K562 (cell line): ENCODE measurements around the gene DENND2A. TPM values are rescaled to one million over a fixed set of nuclear protein-coding genes. Genes with fewer than 3 reads are reported as not detected.

Experiments
- ATAC-seq: fragments of 200-7000 bp; cut with Tn5 transposase; 3 replicates; pipeline ENCODE4 v1.9.1; 2020; ENCODE audit warnings: moderate library complexity
- BruUV-seq: library from RNA; stranded (reverse); fragments of 400-500 nt; replicated peaks from 2 replicates; lab custom pipeline; 2021; lab: Mats Ljungman, UMichigan
- CTCF ChIA-PET: fragments of 300-600 bp; formaldehyde crosslinking; extraction: SDS; loops from one replicate; lab custom pipeline; 2021; ENCODE audit warnings: low intra/inter-chr PET ratio; lab: Yijun Ruan, JAX
- POLR2A ChIA-PET: fragments of 300-600, 350-650 bp; sonication (Branson Sonifier 250); formaldehyde crosslinking; extraction: SDS; loops from one replicate; lab custom pipeline; 2021; ENCODE audit warnings: antibody characterized with exemption, inconsistent platforms; lab: Yijun Ruan, JAX
- DNase-seq, 4 experiments: peaks; one replicate each; pipeline versions ENCODE4 v3.0.0 to v3.0.0-alpha.2; 2011 to 2018; ENCODE audit warnings: low spot score in 3 of 4, mixed read lengths in 3 of 4; ENCODE audit errors: extremely low read depth in 1 of 4
- FAIRE-seq: peaks from 2 replicates; lab custom pipeline; 2011; peaks lifted over from hg19 to GRCh38; lab: Jason Lieb, UNC
- H2AFZ ChIP-seq: 2 replicates; pipeline ENCODE4 v1.6.0; 2011; ENCODE audit warnings: low read depth, low read length, control low read depth, inconsistent platforms
- H3K27ac ChIP-seq: fragments of 200-600 bp; 3 replicates; pipeline ENCODE4 v1.8.0; 2011; ENCODE audit warnings: low read depth, mild to moderate bottlenecking, control low read depth, inconsistent platforms, low read length, moderate library complexity, mixed read lengths; ENCODE audit errors: extremely low read depth
- H3K27me3 ChIP-seq, 2 experiments: fragments of 300-600 bp in 1 of 2; 2 replicates in 1 of 2; 3 replicates in 1 of 2; pipeline versions ENCODE4 v1.6.0 to v1.8.0; 2011; ENCODE audit warnings: inconsistent platforms in 2 of 2, low read length in 2 of 2, mild to moderate bottlenecking in 1 of 2, mixed read lengths in 1 of 2, moderate library complexity in 1 of 2; ENCODE audit not compliant: control insufficient read depth in 2 of 2, insufficient read depth in 2 of 2
- H3K36me3 ChIP-seq: fragments of 300-600 bp; 3 replicates; pipeline ENCODE4 v1.8.0; 2011; ENCODE audit warnings: mild to moderate bottlenecking, low read length, inconsistent platforms; ENCODE audit not compliant: control insufficient read depth, insufficient read depth
- H3K4me1 ChIP-seq, 2 experiments: fragments of 200-600 bp in 1 of 2; replicated peaks in 1 of 2; 2 replicates in 1 of 2; 3 replicates in 1 of 2; pipeline versions ENCODE4 v1.5.1 to v1.8.0; 2011; ENCODE audit warnings: inconsistent platforms in 2 of 2, low read length in 2 of 2, mild to moderate bottlenecking in 1 of 2, mixed read lengths in 1 of 2, moderate library complexity in 1 of 2; ENCODE audit not compliant: control insufficient read depth in 2 of 2, insufficient read depth in 2 of 2
- H3K4me2 ChIP-seq: 2 replicates; pipeline ENCODE4 v1.6.1; 2011; ENCODE audit warnings: low read length, control low read depth, inconsistent platforms, mixed read lengths; ENCODE audit not compliant: insufficient read depth
- H3K4me3 ChIP-seq: fragments of 200-600 bp; sonication (generic), shearing (Covaris generic); 2 replicates; pipeline ENCODE4 v1.5.1; 2016; ENCODE audit warnings: control low read depth, inconsistent platforms
- H3K79me2 ChIP-seq: fragments of 200-600 bp; 3 replicates; pipeline ENCODE4 v1.8.0; 2011; ENCODE audit warnings: low read length, inconsistent platforms; ENCODE audit not compliant: control insufficient read depth, insufficient read depth
- H3K9ac ChIP-seq, 2 experiments: 2 replicates each; pipeline versions ENCODE4 v1.6.0 to v1.6.1; 2011; ENCODE audit warnings: low read depth in 2 of 2, low read length in 2 of 2, control low read depth in 1 of 2, inconsistent platforms in 1 of 2, mild to moderate bottlenecking in 1 of 2, mixed read lengths in 1 of 2; ENCODE audit not compliant: insufficient read depth in 1 of 2
- H3K9me1 ChIP-seq: one replicate; pipeline ENCODE4 v1.6.0; 2011; ENCODE audit warnings: inconsistent platforms, mild to moderate bottlenecking, low read length, moderate library complexity; ENCODE audit not compliant: control insufficient read depth, insufficient read depth
- H3K9me3 ChIP-seq: replicated peaks from 2 replicates; pipeline ENCODE4 v1.5.1; 2011; ENCODE audit warnings: low read depth, low read length, inconsistent platforms; ENCODE audit not compliant: control insufficient read depth, insufficient read depth
- H4K20me1 ChIP-seq: replicated peaks from 2 replicates; pipeline ENCODE4 v1.6.1; 2011; ENCODE audit warnings: low read length, inconsistent platforms, mixed read lengths; ENCODE audit not compliant: control insufficient read depth, insufficient read depth
- CBFB ChIP-seq: sonication (generic); formaldehyde crosslinking; IDR thresholded peaks from 2 replicates; pipeline ENCODE4 v1.4.0; 2020; ENCODE audit warnings: mild to moderate bottlenecking, missing genetic modification reagents
- GATA2 ChIP-seq: sonication (generic); formaldehyde crosslinking; IDR thresholded peaks from 2 replicates; pipeline ENCODE4 v1.4.0; 2020; ENCODE audit warnings: mild to moderate bottlenecking, missing genetic modification reagents
- KAT2B ChIP-seq: IDR thresholded peaks from one replicate; pipeline ENCODE4 v1.6.1; 2012; ENCODE audit warnings: low read depth, mild to moderate bottlenecking, control low read depth, inconsistent platforms, low read length, moderate library complexity
- MIER1 ChIP-seq: fragments of 450-650 bp; IDR thresholded peaks from 2 replicates; pipeline ENCODE4 v1.6.1; 2016; ENCODE audit warnings: antibody characterized with exemption, mild to moderate bottlenecking, low read depth
- NR3C1 ChIP-seq: sonication (generic); formaldehyde crosslinking; IDR thresholded peaks from 2 replicates; pipeline ENCODE4 v1.8.1; 2022; ENCODE audit warnings: missing genetic modification reagents
- PTBP1 ChIP-seq: fragments of 200-400 bp; formaldehyde crosslinking; IDR thresholded peaks from 2 replicates; pipeline ENCODE4 v1.6.1; 2017; ENCODE audit warnings: low read depth, low read length
- RAD21 ChIP-seq, 2 experiments: fragments of 250-450 bp in 1 of 2; fragments of 450-650 bp in 1 of 2; sonication (Bioruptor Pico) in 1 of 2; formaldehyde crosslinking in 1 of 2; IDR thresholded peaks in 1 of 2; conservative IDR thresholded peaks in 1 of 2; 2 replicates each; pipeline versions ENCODE4 v1.4.0 to v1.8.0; 2020 to 2022; ENCODE audit warnings: mild to moderate bottlenecking in 2 of 2, moderate library complexity in 1 of 2
- RBM17 ChIP-seq: fragments of 200-400 bp; formaldehyde crosslinking; IDR thresholded peaks from 2 replicates; pipeline ENCODE4 v1.6.1; 2017; ENCODE audit warnings: low read depth, mild to moderate bottlenecking, low read length, borderline replicate concordance
- SMC3 ChIP-seq: conservative IDR thresholded peaks from 2 replicates; pipeline ENCODE4 v1.6.1; 2011; ENCODE audit warnings: low read depth, low read length, improper control_type of control experiment; ENCODE audit not compliant: insufficient read depth
- U2AF1 ChIP-seq: fragments of 200-400 bp; formaldehyde crosslinking; optimal IDR thresholded peaks from 2 replicates; pipeline ENCODE3; 2017; ENCODE audit warnings: mild to moderate bottlenecking, low read depth, low read length, moderate library complexity
- ZBTB33 ChIP-seq: sonication (generic); formaldehyde crosslinking; IDR thresholded peaks from 2 replicates; pipeline ENCODE4 v1.8.1; 2023; ENCODE audit warnings: mild to moderate bottlenecking, missing genetic modification reagents
- ZBTB9 ChIP-seq: fragments of 450-650 bp; formaldehyde crosslinking; IDR thresholded peaks from 2 replicates; pipeline ENCODE4 v1.4.0; 2020; ENCODE audit warnings: mild to moderate bottlenecking, moderate library complexity
- ZNF431 ChIP-seq: sonication (generic); formaldehyde crosslinking; IDR thresholded peaks from 2 replicates; pipeline ENCODE4 v1.8.0; 2022; ENCODE audit warnings: mild to moderate bottlenecking, missing genetic modification reagents
- ZNF444 ChIP-seq: fragments of 250-450 bp; sonication (Bioruptor Pico); IDR thresholded peaks from 2 replicates; pipeline ENCODE4 v1.4.0; 2020; ENCODE audit warnings: mild to moderate bottlenecking, moderate library complexity
- WGBS: fragments of 100-300 bp; shearing (Covaris generic); methylation state at CpG from one replicate; pipeline ENCODE4 v1.1.6; 2016; ENCODE audit warnings: low coverage, mixed read lengths; ENCODE audit not compliant: insufficient coverage; ENCODE audit errors: missing lambda C conversion rate; 5-methylcytosine and 5-hydroxymethylcytosine counted together
- in situ Hi-C: fragments of 300-500 bp; cut with MboI; formaldehyde crosslinking; loops from 4 replicates; pipeline ENCODE4 v1.15.0; 2018; ENCODE audit warnings: inconsistent platforms, mixed read lengths
- intact Hi-C: fragments of 100-400 bp; cut with micrococcal nuclease; formaldehyde crosslinking; loops from 2 replicates; pipeline ENCODE4 v1.14.2; 2022
- polyA plus RNA-seq, 8 experiments: library from polyadenylated mRNA; depleted of rRNA in 4 of 8; stranded (reverse) in 5 of 8; unstranded in 3 of 8; fragments of >200 nt; fragmentation: Nextera tagmentation in 2 of 8; fragmentation: Illumina TruSeq in 1 of 8; extraction: Ambion mirVana in 2 of 8; extraction: Trizol in 1 of 8; gene quantifications; 2 replicates each; pipeline versions ENCODE4 v1.2.1 to v1.2.3, GENCODE V29; 2011 to 2014; ENCODE audit warnings: inconsistent platforms in 1 of 8, missing spikeins in 1 of 8
- total RNA-seq, 7 experiments: library from RNA; depleted of rRNA in 6 of 7; stranded (reverse); fragments of >200 nt in 6 of 7; fragmentation: Illumina TruSeq in 2 of 7; extraction: Trizol in 2 of 7; gene quantifications; 2 replicates each; pipeline versions ENCODE4 v1.2.1 to v1.2.3, GENCODE V29; 2011 to 2021; ENCODE audit warnings: low replicate concordance in 1 of 7
- TF ChIP-seq, protein P1 (sequence below), 2 experiments: fragments of 450-650 bp in 1 of 2; sonication (generic) in 1 of 2; formaldehyde crosslinking; conservative IDR thresholded peaks; 2 replicates each; pipeline versions ENCODE4 v1.4.0 to v1.8.1; 2020 to 2022; ENCODE audit warnings: mild to moderate bottlenecking in 1 of 2, missing genetic modification reagents in 1 of 2

Gene DENND2A
- total and polyA plus RNA-seq, 9 of the 15 experiments (the other 6 are each of a cell fraction or from before 2014, with no cell fraction given) = not detected

GRCh38 chr7:140475747-140476333, 164.8 kb downstream of the DENND2A start:
- Histone ChIP-seq H3K27ac (no peak overlapping the region), H4K20me1 (peaks cover 32% of the 10 kb centered on the region), H3K4me1 (peaks cover 12 to 34% of the 10 kb centered on the region in 2 experiments), H3K27me3 (no peaks in the 10 kb centered on the region), H2AFZ (no peak overlapping the region), H3K4me2 (no peak overlapping the region), H3K9me3 (no peaks in the 10 kb centered on the region), H3K9me1 (no peaks in the 10 kb centered on the region), H3K4me3 (no peak overlapping the region), H3K9ac (no peak overlapping the region), H3K79me2 (peaks cover 79% of the 10 kb centered on the region), H3K36me3 (peaks cover 17% of the 10 kb centered on the region; the same call in 1 of the 3 replicates)
- ATAC-seq (no peak), DNase-seq (peak; percentile 50 to 77 (median 58)), FAIRE-seq (peak; percentile 67)
- ChIA-PET CTCF (interaction anchor here (1.2 to 3.3 kb wide), 4 partner anchors 17 to 219 kb away, joined by 3 to 31 read pairs (median 15); no protein-coding TSS in a partner anchor), POLR2A (interaction anchor here (0.7 to 4.1 kb wide), 3 partner anchors 8 to 198 kb away, joined by 3 to 44 read pairs (median 4); no protein-coding TSS in a partner anchor)
- in situ Hi-C loops (no loop called here), intact Hi-C loops (loop anchor here (1.0 to 5.0 kb wide), 6 partner anchors 17 to 536 kb away; partner anchors contain the start of genes KDM7A and MRPS33)
- 22% methylated on average over 2 of the region's 2 CpGs for WGBS
- no TSS peak for BruUV-seq
- no peak for TF ChIP-seq CBFB (CRISPR knock-in tag)
- no peak for TF ChIP-seq PTBP1
- TF ChIP-seq ZNF431 (CRISPR knock-in tag) = no peak
- TF ChIP-seq, protein P1, sequence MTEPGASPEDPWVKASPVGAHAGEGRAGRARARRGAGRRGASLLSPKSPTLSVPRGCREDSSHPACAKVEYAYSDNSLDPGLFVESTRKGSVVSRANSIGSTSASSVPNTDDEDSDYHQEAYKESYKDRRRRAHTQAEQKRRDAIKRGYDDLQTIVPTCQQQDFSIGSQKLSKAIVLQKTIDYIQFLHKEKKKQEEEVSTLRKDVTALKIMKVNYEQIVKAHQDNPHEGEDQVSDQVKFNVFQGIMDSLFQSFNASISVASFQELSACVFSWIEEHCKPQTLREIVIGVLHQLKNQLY (CRISPR knock-in tag; conservative IDR thresholded peaks at IDR 0.05) = no peak
- TF ChIP-seq MIER1 = no peak
- TF ChIP-seq KAT2B = no peak
- no peak for TF ChIP-seq GATA2
- no peak for TF ChIP-seq ZBTB9 (CRISPR knock-in tag)
- peak; percentile 91 to 94 for TF ChIP-seq RAD21 (CRISPR knock-in tag; conservative IDR thresholded peaks at IDR 0.05 in 1 of 2, IDR thresholded peaks at IDR 0.05 in 1 of 2)
- no peak for TF ChIP-seq ZNF444
- no peak for TF ChIP-seq U2AF1
- TF ChIP-seq ZBTB33 (CRISPR knock-in tag) = 0 out of 2 replicates have a peak, but pooled peaks have one; percentile 33
- TF ChIP-seq NR3C1 (CRISPR knock-in tag) = no peak
- TF ChIP-seq SMC3 = peak; percentile 76
- no peak for TF ChIP-seq RBM17
